ENCODE measurements around the gene TMEM94.

DNA sequence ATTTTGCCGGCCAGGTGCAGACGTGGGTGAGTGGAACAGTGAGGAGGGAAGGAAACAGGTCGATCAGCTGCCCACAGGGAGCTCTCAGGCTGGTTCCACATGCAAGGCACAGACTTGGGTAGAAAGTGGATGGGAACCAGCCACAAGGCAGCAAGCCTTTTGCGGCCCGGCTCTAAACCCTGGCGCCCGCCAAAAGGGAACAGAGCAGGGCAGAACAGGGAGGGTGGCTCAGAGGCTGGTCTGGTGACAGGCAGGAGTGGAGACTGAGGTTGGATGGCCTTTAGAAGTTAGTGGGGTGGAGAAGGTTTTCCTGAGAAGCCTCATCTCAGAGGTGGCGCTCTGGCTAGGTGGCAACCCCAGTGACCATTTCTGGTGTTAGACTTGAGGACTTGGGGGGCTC, 79.4 kb downstream of the TMEM94 start:
- TF ChIP-seq, protein P1, sequence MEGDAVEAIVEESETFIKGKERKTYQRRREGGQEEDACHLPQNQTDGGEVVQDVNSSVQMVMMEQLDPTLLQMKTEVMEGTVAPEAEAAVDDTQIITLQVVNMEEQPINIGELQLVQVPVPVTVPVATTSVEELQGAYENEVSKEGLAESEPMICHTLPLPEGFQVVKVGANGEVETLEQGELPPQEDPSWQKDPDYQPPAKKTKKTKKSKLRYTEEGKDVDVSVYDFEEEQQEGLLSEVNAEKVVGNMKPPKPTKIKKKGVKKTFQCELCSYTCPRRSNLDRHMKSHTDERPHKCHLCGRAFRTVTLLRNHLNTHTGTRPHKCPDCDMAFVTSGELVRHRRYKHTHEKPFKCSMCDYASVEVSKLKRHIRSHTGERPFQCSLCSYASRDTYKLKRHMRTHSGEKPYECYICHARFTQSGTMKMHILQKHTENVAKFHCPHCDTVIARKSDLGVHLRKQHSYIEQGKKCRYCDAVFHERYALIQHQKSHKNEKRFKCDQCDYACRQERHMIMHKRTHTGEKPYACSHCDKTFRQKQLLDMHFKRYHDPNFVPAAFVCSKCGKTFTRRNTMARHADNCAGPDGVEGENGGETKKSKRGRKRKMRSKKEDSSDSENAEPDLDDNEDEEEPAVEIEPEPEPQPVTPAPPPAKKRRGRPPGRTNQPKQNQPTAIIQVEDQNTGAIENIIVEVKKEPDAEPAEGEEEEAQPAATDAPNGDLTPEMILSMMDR (IDR thresholded peaks at IDR 0.05) = no peak
- TF ChIP-seq POLR2A (IDR thresholded peaks at IDR 0.05) = no peak
- TF ChIP-seq POLR2AphosphoS5 (IDR thresholded peaks at IDR 0.05; ENCODE audit: insufficient read depth in 1 of 2, low read depth in 1 of 2) = no peak

Measured in vagina (tissue), 2 donors.